ENCODE results near the gene DLG5. TPM values are rescaled to one million over a fixed set of nuclear protein-coding genes. Genes with fewer than 3 reads are reported as not detected.

DLG5 gene
- polyA plus RNA-seq, 3 donors = 0.14 to 0.77 TPM; not detected in 1

- H3K4me3 Mint-ChIP-seq = no peak overlapping the region
- H3K27me3 Mint-ChIP-seq (ENCODE audit: low read depth in 3 of 3) = peaks cover 2 to 4% (median 2%) of the 10 kb centered on the region in 3 donors
- H3K36me3 Mint-ChIP-seq = peaks cover 7 to 11% of the 10 kb centered on the region in 2 donors
- Histone ChIP-seq H3K27ac (ENCODE audit: low read depth in 1 of 2, low read length in 2 of 2) (no peak overlapping the region), H3K27me3 (ENCODE audit: control insufficient read depth in 2 of 2, insufficient read depth in 2 of 2, low read length in 2 of 2) (no peaks in the 10 kb centered on the region), H3K4me1 (ENCODE audit: control insufficient read depth in 1 of 2, insufficient read depth in 2 of 2, low read length in 2 of 2) (no peaks in the 10 kb centered on the region), H3K9me3 (replicated peaks in 1 of 2; ENCODE audit: control insufficient read depth in 1 of 2, insufficient read depth in 1 of 2, low read length in 2 of 2) (peaks cover 5 to 8% of the 10 kb centered on the region in 2 donors), H2AFZ (ENCODE audit: insufficient read depth, low read depth, low read length, poor library complexity, severe bottlenecking) (no peak overlapping the region), H3K4me2 (replicated peaks; ENCODE audit: extremely low read depth, low read length, poor library complexity, severe bottlenecking) (no peak overlapping the region), H4K20me1 (ENCODE audit: insufficient read depth, low read length) (no peaks in the 10 kb centered on the region), H3K36me3 (replicated peaks in 1 of 2; ENCODE audit: control insufficient read depth in 1 of 2, insufficient read depth in 2 of 2, low read length in 2 of 2) (peaks cover 0 to 7% of the 10 kb centered on the region in 2 donors), H3K9ac (ENCODE audit: insufficient read depth, low read length, poor library complexity, severe bottlenecking) (no peak overlapping the region), H3K4me3 (replicated peaks in 1 of 3; ENCODE audit: low read depth in 2 of 3, low read length in 3 of 3) (no peak overlapping the region), H3K79me2 (ENCODE audit: insufficient read depth, low read length) (no peaks in the 10 kb centered on the region)
- intact Hi-C loops (cut with micrococcal nuclease) = no loop called here
- DNase-seq = no peak
- TF ChIP-seq CTCF (IDR thresholded peaks at IDR 0.05) = no peak
- peaks cover 4% of the 10 kb centered on the region for H3K4me1 Mint-ChIP-seq
- 53% methylated on average over 7 of the region's 8 CpGs for WGBS (ENCODE audit: insufficient coverage)
- peaks cover 0 to 9% (median 2%) of the 10 kb centered on the region in 7 donors for H3K9me3 Mint-ChIP-seq
- H3K27ac Mint-ChIP-seq = no peak overlapping the region
Observed at GRCh38 chr10:77967611-77968022, 41.1 kb upstream of the DLG5 start.

GRCh38 chr10:77965294-77965693, 38.7 kb upstream of the DLG5 start:
- no peak overlapping the region for H2AFZ ChIP-seq (ENCODE audit: insufficient read depth, low read depth, low read length, poor library complexity, severe bottlenecking)
- H3K27me3 ChIP-seq (ENCODE audit: control insufficient read depth in 2 of 2, insufficient read depth in 2 of 2, low read length in 2 of 2) = no peaks in the 10 kb centered on the region
- no peaks in the 10 kb centered on the region for H3K79me2 ChIP-seq (ENCODE audit: insufficient read depth, low read length)
- H3K36me3 ChIP-seq (replicated peaks in 1 of 2; ENCODE audit: control insufficient read depth in 1 of 2, insufficient read depth in 2 of 2, low read length in 2 of 2) = no peaks in the 10 kb centered on the region
- intact Hi-C loops (cut with micrococcal nuclease) = no loop called here
- no peak overlapping the region for H3K4me3 ChIP-seq (replicated peaks in 1 of 3; ENCODE audit: low read depth in 2 of 3, low read length in 3 of 3)
- H3K9me3 ChIP-seq (replicated peaks in 1 of 2; ENCODE audit: control insufficient read depth in 1 of 2, insufficient read depth in 1 of 2, low read length in 2 of 2) = peaks cover 5 to 8% of the 10 kb centered on the region in 2 donors
- Mint-ChIP-seq H3K27me3 (ENCODE audit: low read depth in 3 of 3) (peaks cover 2 to 3% (median 2%) of the 10 kb centered on the region in 3 donors), H3K36me3 (no peaks in the 10 kb centered on the region), H3K9me3 (peaks cover 0 to 9% (median 2%) of the 10 kb centered on the region in 7 donors), H3K4me3 (no peak overlapping the region), H3K27ac (no peak overlapping the region), H3K4me1 (no peaks in the 10 kb centered on the region)
- 67% methylated on average over 3 of the region's 5 CpGs for WGBS (ENCODE audit: insufficient coverage)
- H3K4me1 ChIP-seq (ENCODE audit: control insufficient read depth in 1 of 2, insufficient read depth in 2 of 2, low read length in 2 of 2) = no peaks in the 10 kb centered on the region
- no peak for DNase-seq
- no peak overlapping the region for H3K4me2 ChIP-seq (replicated peaks; ENCODE audit: extremely low read depth, low read length, poor library complexity, severe bottlenecking)
- H3K9ac ChIP-seq (ENCODE audit: insufficient read depth, low read length, poor library complexity, severe bottlenecking) = no peak overlapping the region
- no peaks in the 10 kb centered on the region for H4K20me1 ChIP-seq (ENCODE audit: insufficient read depth, low read length)
- no peak overlapping the region for H3K27ac ChIP-seq (ENCODE audit: low read depth in 1 of 2, low read length in 2 of 2)
- no peak for TF ChIP-seq CTCF (IDR thresholded peaks at IDR 0.05)

Measured in CD14-positive monocyte (primary cell).